Neural progenitor cell (in vitro differentiated cells): ENCODE measurements around the gene ELMOD1. TPM values are rescaled to one million over a fixed set of nuclear protein-coding genes. Genes with fewer than 3 reads are reported as not detected.

Experiments
- DNase-seq: peaks from one replicate; pipeline ENCODE4 v3.0.0-alpha.2; 2016; ENCODE audit warnings: low spot score
- H2AFZ ChIP-seq: fragments of 200-600 bp; sonication (generic); replicated peaks from 2 replicates; pipeline ENCODE4 v1.6.1; 2016; ENCODE audit warnings: antibody characterized with exemption
- H3F3A ChIP-seq: fragments of 200-600 bp; sonication (generic); 2 replicates; pipeline ENCODE4 v1.6.1; 2016; ENCODE audit warnings: antibody characterized with exemption, low read depth
- H3K27ac ChIP-seq: fragments of 200-600 bp; sonication (generic); 2 replicates; pipeline ENCODE4 v1.5.1; 2016; ENCODE audit warnings: mild to moderate bottlenecking
- H3K27me3 ChIP-seq: fragments of 200-600 bp; sonication (generic); 2 replicates; pipeline ENCODE4 v1.6.1; 2016; ENCODE audit warnings: mild to moderate bottlenecking, moderate library complexity
- H3K36me3 ChIP-seq: fragments of 200-600 bp; sonication (generic); 2 replicates; pipeline ENCODE4 v1.5.1; 2016
- H3K4me1 ChIP-seq: fragments of 200-600 bp; sonication (generic); 2 replicates; pipeline ENCODE4 v1.6.1; 2016; ENCODE audit warnings: mixed run types
- H3K4me2 ChIP-seq: fragments of 200-600 bp; sonication (generic); 2 replicates; pipeline ENCODE4 v1.6.1; 2016
- H3K4me3 ChIP-seq: fragments of 200-600 bp; sonication (generic); 2 replicates; pipeline ENCODE4 v1.5.1; 2016
- H3K79me2 ChIP-seq: fragments of 200-600 bp; sonication (generic); 2 replicates; pipeline ENCODE4 v1.6.1; 2016; ENCODE audit warnings: low read depth
- H3K9ac ChIP-seq: fragments of 200-600 bp; sonication (generic); 2 replicates; pipeline ENCODE4 v1.6.1; 2016
- H3K9me3 ChIP-seq: fragments of 200-600 bp; sonication (generic); 2 replicates; pipeline ENCODE4 v1.5.1; 2016; ENCODE audit warnings: low read depth
- H4K20me1 ChIP-seq: fragments of 200-600 bp; sonication (generic); 2 replicates; pipeline ENCODE4 v1.6.1; 2016; ENCODE audit warnings: low read depth
- H3K27ac Mint-ChIP-seq: 3 replicates; pipeline ENCODE4 v1.8.0; 2021; ENCODE audit warnings: mixed read lengths
- H3K27me3 Mint-ChIP-seq: 2 replicates; pipeline ENCODE4 v1.8.0; 2022; ENCODE audit warnings: low read depth, mild to moderate bottlenecking, inconsistent platforms, moderate library complexity, mixed read lengths; ENCODE audit not compliant: insufficient read depth
- H3K36me3 Mint-ChIP-seq: 3 replicates; pipeline ENCODE4 v1.8.0; 2021; ENCODE audit warnings: mixed read lengths
- H3K4me1 Mint-ChIP-seq: 3 replicates; pipeline ENCODE4 v1.8.0; 2021; ENCODE audit warnings: mixed read lengths
- H3K4me3 Mint-ChIP-seq: 3 replicates; pipeline ENCODE4 v1.8.0; 2021; ENCODE audit warnings: mild to moderate bottlenecking, moderate library complexity, mixed read lengths
- H3K9me3 Mint-ChIP-seq: 3 replicates; pipeline ENCODE4 v1.8.0; 2020; ENCODE audit warnings: mixed read lengths
- CTCF ChIP-seq: fragments of 200-600 bp; sonication (generic); IDR thresholded peaks from 2 replicates; pipeline ENCODE4 v1.5.1; 2017; ENCODE audit warnings: antibody characterized with exemption, mild to moderate bottlenecking
- EZH2 ChIP-seq: fragments of 200-600 bp; sonication (generic); IDR thresholded peaks from 2 replicates; pipeline ENCODE4 v1.6.1; 2017; ENCODE audit warnings: antibody characterized with exemption, mild to moderate bottlenecking, moderate library complexity
- EZH2phosphoT487 ChIP-seq: fragments of 200-600 bp; sonication (generic); IDR thresholded peaks from 2 replicates; pipeline ENCODE4 v1.6.1; 2017; ENCODE audit warnings: antibody characterized with exemption
- total RNA-seq: library from RNA; depleted of rRNA; stranded (reverse); fragments of >200 nt; gene quantifications from 2 replicates; pipeline ENCODE4 v1.2.3, GENCODE V29; 2015; ENCODE audit warnings: low replicate concordance

The ELMOD1 gene
- total RNA-seq, 1 donor from 2014 or later, result not detected

GRCh38 chr11:107669893-107670601, 79.1 kb downstream of the ELMOD1 start:
- no peak overlapping the region for H3K4me2 ChIP-seq
- DNase-seq, result no peak
- TF ChIP-seq EZH2phosphoT487 (no peak), EZH2 (no peak), CTCF (no peak)

GRCh38 chr11:107675902-107676301, 85.0 kb downstream of the ELMOD1 start:
- H3K4me1 Mint-ChIP-seq, result peaks cover 7% of the 10 kb centered on the region
- Histone ChIP-seq H3K27me3 (no peaks in the 10 kb centered on the region), H3K9me3 (no peaks in the 10 kb centered on the region), H3K79me2 (no peaks in the 10 kb centered on the region), H3K4me2 (no peak overlapping the region), H3K27ac (no peak overlapping the region), H4K20me1 (no peaks in the 10 kb centered on the region), H2AFZ (no peak overlapping the region), H3K4me1 (no peaks in the 10 kb centered on the region), H3K4me3 (no peak overlapping the region), H3K36me3 (no peaks in the 10 kb centered on the region), H3K9ac (no peak overlapping the region), H3F3A (no peaks in the 10 kb centered on the region)
- TF ChIP-seq EZH2 (no peak), CTCF (no peak), EZH2phosphoT487 (no peak)
- no peak for DNase-seq
- H3K27ac Mint-ChIP-seq, result no peak overlapping the region
- H3K27me3 Mint-ChIP-seq, result no peaks in the 10 kb centered on the region
- H3K36me3 Mint-ChIP-seq, result no peaks in the 10 kb centered on the region
- H3K9me3 Mint-ChIP-seq, result peaks cover 3% of the 10 kb centered on the region
- no peak overlapping the region for H3K4me3 Mint-ChIP-seq

More at GRCh38 chr11:107669893-107670601, 79.1 kb downstream of the ELMOD1 start:
- Histone ChIP-seq H3K9me3 (no peaks in the 10 kb centered on the region), H3K4me1 (peaks cover 5% of the 10 kb centered on the region), H2AFZ (no peak overlapping the region), H3K79me2 (no peaks in the 10 kb centered on the region), H3K27ac (no peak overlapping the region), H3K9ac (no peak overlapping the region), H3K27me3 (no peaks in the 10 kb centered on the region), H3K4me3 (no peak overlapping the region), H4K20me1 (no peaks in the 10 kb centered on the region), H3K36me3 (no peaks in the 10 kb centered on the region), H3F3A (no peaks in the 10 kb centered on the region)
- Mint-ChIP-seq H3K4me1 (peaks cover 30% of the 10 kb centered on the region), H3K27me3 (no peaks in the 10 kb centered on the region), H3K9me3 (peaks cover 3% of the 10 kb centered on the region), H3K36me3 (no peaks in the 10 kb centered on the region), H3K4me3 (no peak overlapping the region), H3K27ac (no peak overlapping the region)

- Mint-ChIP-seq H3K4me1 (peaks cover 7% of the 10 kb centered on the region), H3K36me3 (no peaks in the 10 kb centered on the region), H3K27ac (no peak overlapping the region), H3K4me3 (no peak overlapping the region), H3K9me3 (peaks cover 3% of the 10 kb centered on the region), H3K27me3 (no peaks in the 10 kb centered on the region)
- H3K4me3 ChIP-seq, result no peak overlapping the region
- DNase-seq, result no peak
- H3K79me2 ChIP-seq, result no peaks in the 10 kb centered on the region
- no peak overlapping the region for H2AFZ ChIP-seq
- H3K4me2 ChIP-seq, result no peak overlapping the region
- H3K27ac ChIP-seq, result no peak overlapping the region
- TF ChIP-seq CTCF (no peak), EZH2 (no peak), EZH2phosphoT487 (no peak)
- H3K4me1 ChIP-seq, result no peaks in the 10 kb centered on the region
- no peaks in the 10 kb centered on the region for H3K9me3 ChIP-seq
- no peak overlapping the region for H3K9ac ChIP-seq
- no peaks in the 10 kb centered on the region for H3F3A ChIP-seq
- no peaks in the 10 kb centered on the region for H3K36me3 ChIP-seq
- H4K20me1 ChIP-seq, result no peaks in the 10 kb centered on the region
- no peaks in the 10 kb centered on the region for H3K27me3 ChIP-seq
Measured at GRCh38 chr11:107676336-107677057, 85.5 kb downstream of the ELMOD1 start.
